ENCODE measurements around the gene PSMB7. TPM values are rescaled to one million over a fixed set of nuclear protein-coding genes. Genes with fewer than 3 reads are reported as not detected.

The PSMB7 gene
- total and polyA plus RNA-seq, 2 donors (not counting 1 experiment from before 2014, with no cell fraction given) = 69.5 to 73.1 TPM

- Mint-ChIP-seq H3K27me3 (no peaks in the 10 kb centered on the region), H3K4me3 (no peak overlapping the region), H3K4me1 (peaks cover 23% of the 10 kb centered on the region), H3K27ac (peak overlapping the region; percentile 32), H3K9me3 (ENCODE audit: insufficient read depth) (no peaks in the 10 kb centered on the region)
- ChIA-PET POLR2A (no interaction called here), CTCF (no interaction called here)
- no peak overlapping the region for H3K9ac ChIP-seq (ENCODE audit: low read length)
- DNase-seq (no peak), ATAC-seq (ENCODE audit: low read depth) (no peak)
- intact Hi-C loops (cut with micrococcal nuclease) = no loop called here
- H3K27me3 ChIP-seq (replicated peaks in 1 of 4; ENCODE audit: control extremely low read depth in 1 of 4, control insufficient read depth in 3 of 4, insufficient read depth in 4 of 4, low read length in 3 of 4) = no peaks in the 10 kb centered on the region
- H3K4me1 ChIP-seq (ENCODE audit: control insufficient read depth in 2 of 2, insufficient read depth in 2 of 2, low read length in 2 of 2) = peaks cover 0 to 22% of the 10 kb centered on the region in 2 donors
- H3K4me3 ChIP-seq (ENCODE audit: control extremely low read depth in 1 of 5, extremely low read depth in 1 of 5, insufficient read depth in 1 of 5, low read depth in 2 of 5, low read length in 4 of 5) = no peak overlapping the region
- H3K36me3 ChIP-seq (replicated peaks in 1 of 2; ENCODE audit: control extremely low read depth in 1 of 2, control insufficient read depth in 1 of 2, extremely low read depth in 1 of 2, insufficient read depth in 2 of 2, low read length in 1 of 2) = peaks cover 0 to 67% of the 10 kb centered on the region in 2 experiments
- no peaks in the 10 kb centered on the region for H4K20me1 ChIP-seq (ENCODE audit: control insufficient read depth, insufficient read depth, low read length, poor library complexity, severe bottlenecking)
- H2AFZ ChIP-seq (ENCODE audit: insufficient read depth, low read depth, low read length, poor library complexity, severe bottlenecking) = no peak overlapping the region
- TF ChIP-seq EZH2 (IDR thresholded peaks at IDR 0.05; ENCODE audit: borderline replicate concordance, insufficient read depth, low read depth, low read length, poor library complexity, severe bottlenecking) (no peak), CTCF (IDR thresholded peaks at IDR 0.05) (no peak)
- H3K27ac ChIP-seq (ENCODE audit: low read length in 2 of 2) = no peak overlapping the region
- H3K4me2 ChIP-seq (replicated peaks; ENCODE audit: low read depth, low read length, poor library complexity, severe bottlenecking) = no peak overlapping the region
- H3K79me2 ChIP-seq (ENCODE audit: control insufficient read depth, insufficient read depth, low read length) = peaks cover 5% of the 10 kb centered on the region
- H3K9me3 ChIP-seq (ENCODE audit: control extremely low read depth in 1 of 3, control insufficient read depth in 2 of 3, insufficient read depth in 1 of 3, low read length in 2 of 3) = no peaks in the 10 kb centered on the region
- 97% methylated on average over 12 of the region's 12 CpGs for WGBS (ENCODE audit: insufficient coverage)
These were observed 87.0 kb downstream of the PSMB7 start for GRCh38 chr9:124328285-124328684.

GRCh38 chr9:124327491-124327890, 87.8 kb downstream of the PSMB7 start:
- CTCF ChIA-PET = no interaction called here
- Mint-ChIP-seq H3K27me3 (no peaks in the 10 kb centered on the region), H3K4me1 (peaks cover 27% of the 10 kb centered on the region), H3K27ac (no peak overlapping the region), H3K9me3 (ENCODE audit: insufficient read depth) (no peaks in the 10 kb centered on the region), H3K4me3 (no peak overlapping the region)
- 99% methylated on average over 9 of the region's 9 CpGs for WGBS (ENCODE audit: insufficient coverage)
- H3K36me3 ChIP-seq (replicated peaks in 1 of 2; ENCODE audit: control extremely low read depth in 1 of 2, control insufficient read depth in 1 of 2, extremely low read depth in 1 of 2, insufficient read depth in 2 of 2, low read length in 1 of 2) = peaks cover 0 to 63% of the 10 kb centered on the region in 2 experiments
- H3K9ac ChIP-seq (ENCODE audit: low read length) = no peak overlapping the region
- H2AFZ ChIP-seq (ENCODE audit: insufficient read depth, low read depth, low read length, poor library complexity, severe bottlenecking) = no peak overlapping the region
- H3K4me3 ChIP-seq (ENCODE audit: control extremely low read depth in 1 of 5, extremely low read depth in 1 of 5, insufficient read depth in 1 of 5, low read depth in 2 of 5, low read length in 4 of 5) = no peak overlapping the region
- peaks cover 0 to 22% of the 10 kb centered on the region in 2 donors for H3K4me1 ChIP-seq (ENCODE audit: control insufficient read depth in 2 of 2, insufficient read depth in 2 of 2, low read length in 2 of 2)
- ATAC-seq (ENCODE audit: low read depth) (no peak), DNase-seq (no peak)
- H3K27me3 ChIP-seq (replicated peaks in 1 of 4; ENCODE audit: control extremely low read depth in 1 of 4, control insufficient read depth in 3 of 4, insufficient read depth in 4 of 4, low read length in 3 of 4) = no peaks in the 10 kb centered on the region
- POLR2A ChIA-PET = interaction anchor here (0.5 kb wide), 1 partner anchor 124 kb away, joined by 3 read pairs; no protein-coding TSS in a partner anchor
- intact Hi-C loops (cut with micrococcal nuclease) = no loop called here
- H3K79me2 ChIP-seq (ENCODE audit: control insufficient read depth, insufficient read depth, low read length) = peaks cover 10% of the 10 kb centered on the region
- no peaks in the 10 kb centered on the region for H4K20me1 ChIP-seq (ENCODE audit: control insufficient read depth, insufficient read depth, low read length, poor library complexity, severe bottlenecking)
- no peaks in the 10 kb centered on the region for H3K9me3 ChIP-seq (ENCODE audit: control extremely low read depth in 1 of 3, control insufficient read depth in 2 of 3, insufficient read depth in 1 of 3, low read length in 2 of 3)
- H3K27ac ChIP-seq (ENCODE audit: low read length in 2 of 2) = no peak overlapping the region
- TF ChIP-seq CTCF (IDR thresholded peaks at IDR 0.05) (no peak), EZH2 (IDR thresholded peaks at IDR 0.05; ENCODE audit: borderline replicate concordance, insufficient read depth, low read depth, low read length, poor library complexity, severe bottlenecking) (no peak)
- no peak overlapping the region for H3K4me2 ChIP-seq (replicated peaks; ENCODE audit: low read depth, low read length, poor library complexity, severe bottlenecking)

Measured in B cell (primary cell).